K562 (cell line): ENCODE results near the gene RBX1. TPM values are rescaled to one million over a fixed set of nuclear protein-coding genes. Genes with fewer than 3 reads are reported as not detected.

ENCODE experiments used
- ATAC-seq: fragments of 200-7000 bp; cut with Tn5 transposase; 3 replicates; pipeline ENCODE4 v1.9.1; 2020; ENCODE audit warnings: moderate library complexity
- BruUV-seq: library from RNA; stranded (reverse); fragments of 400-500 nt; replicated peaks from 2 replicates; lab custom pipeline; 2021; lab: Mats Ljungman, UMichigan
- CTCF ChIA-PET: fragments of 300-600 bp; formaldehyde crosslinking; extraction: SDS; loops from one replicate; lab custom pipeline; 2021; ENCODE audit warnings: low intra/inter-chr PET ratio; lab: Yijun Ruan, JAX
- POLR2A ChIA-PET: fragments of 300-600, 350-650 bp; sonication (Branson Sonifier 250); formaldehyde crosslinking; extraction: SDS; loops from one replicate; lab custom pipeline; 2021; ENCODE audit warnings: antibody characterized with exemption, inconsistent platforms; lab: Yijun Ruan, JAX
- DNase-seq, 4 experiments: peaks; one replicate each; pipeline versions ENCODE4 v3.0.0 to v3.0.0-alpha.2; 2011 to 2018; ENCODE audit warnings: low spot score in 3 of 4, mixed read lengths in 3 of 4; ENCODE audit errors: extremely low read depth in 1 of 4
- FAIRE-seq: peaks from 2 replicates; lab custom pipeline; 2011; peaks lifted over from hg19 to GRCh38; lab: Jason Lieb, UNC
- H2AFZ ChIP-seq: 2 replicates; pipeline ENCODE4 v1.6.0; 2011; ENCODE audit warnings: low read depth, low read length, control low read depth, inconsistent platforms
- H3K27ac ChIP-seq: fragments of 200-600 bp; 3 replicates; pipeline ENCODE4 v1.8.0; 2011; ENCODE audit warnings: low read depth, mild to moderate bottlenecking, control low read depth, inconsistent platforms, low read length, moderate library complexity, mixed read lengths; ENCODE audit errors: extremely low read depth
- H3K27me3 ChIP-seq, 2 experiments: fragments of 300-600 bp in 1 of 2; 2 replicates in 1 of 2; 3 replicates in 1 of 2; pipeline versions ENCODE4 v1.6.0 to v1.8.0; 2011; ENCODE audit warnings: inconsistent platforms in 2 of 2, low read length in 2 of 2, mild to moderate bottlenecking in 1 of 2, mixed read lengths in 1 of 2, moderate library complexity in 1 of 2; ENCODE audit not compliant: control insufficient read depth in 2 of 2, insufficient read depth in 2 of 2
- H3K36me3 ChIP-seq: fragments of 300-600 bp; 3 replicates; pipeline ENCODE4 v1.8.0; 2011; ENCODE audit warnings: mild to moderate bottlenecking, low read length, inconsistent platforms; ENCODE audit not compliant: control insufficient read depth, insufficient read depth
- H3K4me1 ChIP-seq, 2 experiments: fragments of 200-600 bp in 1 of 2; replicated peaks in 1 of 2; 2 replicates in 1 of 2; 3 replicates in 1 of 2; pipeline versions ENCODE4 v1.5.1 to v1.8.0; 2011; ENCODE audit warnings: inconsistent platforms in 2 of 2, low read length in 2 of 2, mild to moderate bottlenecking in 1 of 2, mixed read lengths in 1 of 2, moderate library complexity in 1 of 2; ENCODE audit not compliant: control insufficient read depth in 2 of 2, insufficient read depth in 2 of 2
- H3K4me2 ChIP-seq: 2 replicates; pipeline ENCODE4 v1.6.1; 2011; ENCODE audit warnings: low read length, control low read depth, inconsistent platforms, mixed read lengths; ENCODE audit not compliant: insufficient read depth
- H3K4me3 ChIP-seq: fragments of 200-600 bp; sonication (generic), shearing (Covaris generic); 2 replicates; pipeline ENCODE4 v1.5.1; 2016; ENCODE audit warnings: control low read depth, inconsistent platforms
- H3K79me2 ChIP-seq: fragments of 200-600 bp; 3 replicates; pipeline ENCODE4 v1.8.0; 2011; ENCODE audit warnings: low read length, inconsistent platforms; ENCODE audit not compliant: control insufficient read depth, insufficient read depth
- H3K9ac ChIP-seq, 2 experiments: 2 replicates each; pipeline versions ENCODE4 v1.6.0 to v1.6.1; 2011; ENCODE audit warnings: low read depth in 2 of 2, low read length in 2 of 2, control low read depth in 1 of 2, inconsistent platforms in 1 of 2, mild to moderate bottlenecking in 1 of 2, mixed read lengths in 1 of 2; ENCODE audit not compliant: insufficient read depth in 1 of 2
- H3K9me1 ChIP-seq: one replicate; pipeline ENCODE4 v1.6.0; 2011; ENCODE audit warnings: inconsistent platforms, mild to moderate bottlenecking, low read length, moderate library complexity; ENCODE audit not compliant: control insufficient read depth, insufficient read depth
- H3K9me3 ChIP-seq: replicated peaks from 2 replicates; pipeline ENCODE4 v1.5.1; 2011; ENCODE audit warnings: low read depth, low read length, inconsistent platforms; ENCODE audit not compliant: control insufficient read depth, insufficient read depth
- H4K20me1 ChIP-seq: replicated peaks from 2 replicates; pipeline ENCODE4 v1.6.1; 2011; ENCODE audit warnings: low read length, inconsistent platforms, mixed read lengths; ENCODE audit not compliant: control insufficient read depth, insufficient read depth
- BHLHE40 ChIP-seq: IDR thresholded peaks from 2 replicates; pipeline ENCODE4 v1.6.1; 2011; ENCODE audit warnings: low read length, improper control_type of control experiment
- CREB3L1 ChIP-seq: fragments of 450-650 bp; IDR thresholded peaks from 2 replicates; pipeline ENCODE4 v1.6.1; 2014; ENCODE audit warnings: low read depth, mild to moderate bottlenecking, moderate library complexity, borderline replicate concordance
- CREM ChIP-seq: IDR thresholded peaks from 2 replicates; pipeline ENCODE4 v1.6.1; 2014; ENCODE audit warnings: antibody characterized with exemption, low read depth
- HDAC1 ChIP-seq, 2 experiments: fragments of 450-650 bp; IDR thresholded peaks; 2 replicates each; pipeline ENCODE4 v1.6.1; 2016 to 2017; ENCODE audit warnings: inconsistent platforms in 1 of 2, mild to moderate bottlenecking in 1 of 2, moderate library complexity in 1 of 2
- HDAC3 ChIP-seq: fragments of 450-650 bp; IDR thresholded peaks from 2 replicates; pipeline ENCODE4 v1.6.1; 2018; ENCODE audit warnings: borderline replicate concordance, mild to moderate bottlenecking, moderate library complexity; ENCODE audit not compliant: partially characterized antibody
- HNRNPK ChIP-seq: fragments of 200-400 bp; formaldehyde crosslinking; IDR thresholded peaks from one replicate; pipeline ENCODE4 v1.6.1; 2018; ENCODE audit warnings: mild to moderate bottlenecking, low read depth, low read length; ENCODE audit not compliant: poor library complexity, severe bottlenecking
- MEIS2 ChIP-seq: fragments of 450-650 bp; IDR thresholded peaks from 2 replicates; pipeline ENCODE4 v1.6.1; 2014; ENCODE audit warnings: mild to moderate bottlenecking; ENCODE audit not compliant: partially characterized antibody
- NR2F6 ChIP-seq: fragments of 450-650 bp; formaldehyde crosslinking; IDR thresholded peaks from 2 replicates; pipeline ENCODE4 v1.4.0; 2020; ENCODE audit warnings: mild to moderate bottlenecking
- POU5F1 ChIP-seq: fragments of 150-350 bp; IDR thresholded peaks from 2 replicates; pipeline ENCODE4 v1.6.1; 2014; ENCODE audit warnings: borderline replicate concordance, low read length, low read depth, mild to moderate bottlenecking; ENCODE audit not compliant: partially characterized antibody
- RBM14 ChIP-seq: fragments of 200-400 bp; formaldehyde crosslinking; IDR thresholded peaks from 2 replicates; pipeline ENCODE4 v1.6.1; 2018; ENCODE audit warnings: low read depth, mild to moderate bottlenecking, low read length, moderate library complexity, borderline replicate concordance; ENCODE audit not compliant: insufficient read depth
- SAP30 ChIP-seq: fragments of 200-600 bp; sonication (generic); IDR thresholded peaks from 2 replicates; pipeline ENCODE4 v1.6.1; 2012; ENCODE audit warnings: borderline replicate concordance, low read depth, mild to moderate bottlenecking, moderate library complexity, low read length, control low read depth, inconsistent platforms; ENCODE audit not compliant: insufficient read depth, poor library complexity, severe bottlenecking
- TRIM24 ChIP-seq, 2 experiments: fragments of 450-650 bp; IDR thresholded peaks; 2 replicates each; pipeline ENCODE4 v1.6.1; 2016
- ZFPM2 ChIP-seq: fragments of 250-450 bp; sonication (Bioruptor Pico); IDR thresholded peaks from 2 replicates; pipeline ENCODE4 v1.5.1; 2022; ENCODE audit warnings: mild to moderate bottlenecking
- ZMIZ1 ChIP-seq, 2 experiments: fragments of 150-350 bp in 1 of 2; IDR thresholded peaks; 2 replicates each; pipeline ENCODE4 v1.6.1; 2012 to 2016; ENCODE audit warnings: low read depth in 2 of 2, low read length in 2 of 2, mild to moderate bottlenecking in 1 of 2, moderate library complexity in 1 of 2
- ZNF282 ChIP-seq: sonication (generic); formaldehyde crosslinking; IDR thresholded peaks from 2 replicates; pipeline ENCODE4 v1.8.1; 2023; ENCODE audit warnings: missing genetic modification reagents
- ZNF41 ChIP-seq: fragments of 250-450 bp; sonication (Bioruptor Pico); conservative IDR thresholded peaks from 2 replicates; pipeline ENCODE4 v1.4.0; 2020; ENCODE audit warnings: mild to moderate bottlenecking
- WGBS: fragments of 100-300 bp; shearing (Covaris generic); methylation state at CpG from one replicate; pipeline ENCODE4 v1.1.6; 2016; ENCODE audit warnings: low coverage, mixed read lengths; ENCODE audit not compliant: insufficient coverage; ENCODE audit errors: missing lambda C conversion rate; 5-methylcytosine and 5-hydroxymethylcytosine counted together
- in situ Hi-C: fragments of 300-500 bp; cut with MboI; formaldehyde crosslinking; loops from 4 replicates; pipeline ENCODE4 v1.15.0; 2018; ENCODE audit warnings: inconsistent platforms, mixed read lengths
- intact Hi-C: fragments of 100-400 bp; cut with micrococcal nuclease; formaldehyde crosslinking; loops from 2 replicates; pipeline ENCODE4 v1.14.2; 2022
- polyA plus RNA-seq, 8 experiments: library from polyadenylated mRNA; depleted of rRNA in 4 of 8; stranded (reverse) in 5 of 8; unstranded in 3 of 8; fragments of >200 nt; fragmentation: Nextera tagmentation in 2 of 8; fragmentation: Illumina TruSeq in 1 of 8; extraction: Ambion mirVana in 2 of 8; extraction: Trizol in 1 of 8; gene quantifications; 2 replicates each; pipeline versions ENCODE4 v1.2.1 to v1.2.3, GENCODE V29; 2011 to 2014; ENCODE audit warnings: inconsistent platforms in 1 of 8, missing spikeins in 1 of 8
- total RNA-seq, 7 experiments: library from RNA; depleted of rRNA in 6 of 7; stranded (reverse); fragments of >200 nt in 6 of 7; fragmentation: Illumina TruSeq in 2 of 7; extraction: Trizol in 2 of 7; gene quantifications; 2 replicates each; pipeline versions ENCODE4 v1.2.1 to v1.2.3, GENCODE V29; 2011 to 2021; ENCODE audit warnings: low replicate concordance in 1 of 7

Gene RBX1
- total and polyA plus RNA-seq, 9 of the 15 experiments (the other 6 are each of a cell fraction or from before 2014, with no cell fraction given) = 44.0 to 259 (median 67.9) TPM

- CTCF ChIA-PET = no interaction called here
- TF ChIP-seq ZNF282 (CRISPR knock-in tag) = no peak
- no peak for TF ChIP-seq MEIS2
- TF ChIP-seq RBM14 = no peak
- TF ChIP-seq ZFPM2 (CRISPR knock-in tag) = no peak
- no peak for TF ChIP-seq HNRNPK
- no peak for TF ChIP-seq HDAC3
- no peak for TF ChIP-seq HDAC1 (IDR thresholded peaks at IDR 0.05)
- TF ChIP-seq TRIM24 (IDR thresholded peaks at IDR 0.05) = no peak
- no peak for TF ChIP-seq CREB3L1
- no peak for TF ChIP-seq NR2F6
- no peak for TF ChIP-seq ZMIZ1 (IDR thresholded peaks at IDR 0.05; ENCODE audit: low read depth in 2 of 2, low read length in 2 of 2)
- TF ChIP-seq ZNF41 (CRISPR knock-in tag) = no peak
- no peak for TF ChIP-seq POU5F1
- TF ChIP-seq CREM = no peak
- no peak for TF ChIP-seq SAP30
- no peak for TF ChIP-seq BHLHE40
Measured at GRCh38 chr22:41009222-41009948, 58.2 kb downstream of the RBX1 start.

More at GRCh38 chr22:41009222-41009948, 58.2 kb downstream of the RBX1 start:
- H3K36me3 ChIP-seq = no peaks in the 10 kb centered on the region
- no peaks in the 10 kb centered on the region for H3K27me3 ChIP-seq
- H2AFZ ChIP-seq = no peak overlapping the region
- no peak overlapping the region for H3K4me3 ChIP-seq
- FAIRE-seq (no peak), DNase-seq (no peak), ATAC-seq (peak; percentile 37; the same call in 2 of the 3 replicates)
- 5% methylated on average over 4 of the region's 5 CpGs for WGBS
- H3K4me2 ChIP-seq = no peak overlapping the region
- BruUV-seq = no TSS peak
- H3K79me2 ChIP-seq = no peaks in the 10 kb centered on the region
- H3K27ac ChIP-seq = no peak overlapping the region
- no peaks in the 10 kb centered on the region for H3K9me1 ChIP-seq
- no peaks in the 10 kb centered on the region for H3K9me3 ChIP-seq
- H3K4me1 ChIP-seq = peaks cover 0 to 4% of the 10 kb centered on the region in 2 experiments; a peak in 1 of 5 replicates
- in situ Hi-C loops = no loop called here
- intact Hi-C loops = no loop called here
- no peaks in the 10 kb centered on the region for H4K20me1 ChIP-seq
- peak overlapping the region in 1 of 2 experiments; percentile 74; a peak in 2 of 4 replicates for H3K9ac ChIP-seq
- POLR2A ChIA-PET = interaction anchor here (0.6 to 1.5 kb wide), 4 partner anchors 9 to 52 kb away, joined by 3 to 5 read pairs (median 4); no protein-coding TSS in a partner anchor
